Prostate gland (tissue), 2 donors: ENCODE results near the gene AGXT2. TPM values are rescaled to one million over a fixed set of nuclear protein-coding genes. Genes with fewer than 3 reads are reported as not detected.

ENCODE experiments used
- DNase-seq: peaks from one replicate; pipeline ENCODE4 v3.0.0-alpha.2; 2019; ENCODE audit warnings: low spot score
- H3K27ac ChIP-seq, 2 donors: fragments of 200-600 bp; sonication (generic); 2 replicates each; pipeline ENCODE4 v1.5.1; 2017 to 2019
- H3K27me3 ChIP-seq: fragments of 200-600 bp; sonication (generic); replicated peaks from 2 replicates; pipeline ENCODE4 v1.5.1; 2019; ENCODE audit not compliant: insufficient read depth
- H3K36me3 ChIP-seq, 2 donors: fragments of 200-600 bp; sonication (generic); 1 replicate in 1 of 2; 2 replicates in 1 of 2; pipeline versions ENCODE4 v1.5.1 to v1.8.1; 2017 to 2019
- H3K4me1 ChIP-seq: fragments of 200-600 bp; sonication (generic); replicated peaks from 2 replicates; pipeline ENCODE4 v1.5.1; 2019
- H3K4me3 ChIP-seq, 2 donors: fragments of 200-600 bp; sonication (generic); 2 replicates each; pipeline ENCODE4 v1.5.1; 2017 to 2019
- H3K9me3 ChIP-seq: fragments of 200-600 bp; sonication (generic); 2 replicates; pipeline ENCODE4 v1.5.1; 2017
- CTCF ChIP-seq, 4 experiments: fragments of 200-600 bp in 2 of 4; fragments of 450-650 bp in 2 of 4; sonication (generic) in 2 of 4; IDR thresholded peaks; 1 replicate in 3 of 4; 2 replicates in 1 of 4; pipeline ENCODE4 v1.5.1; 2016 to 2019; ENCODE audit warnings: antibody characterized with exemption in 4 of 4, mild to moderate bottlenecking in 2 of 4, moderate library complexity in 2 of 4
- POLR2A ChIP-seq: fragments of 450-650 bp; IDR thresholded peaks from one replicate; pipeline ENCODE4 v1.6.1; 2016; ENCODE audit warnings: antibody characterized with exemption, mild to moderate bottlenecking
- POLR2AphosphoS5 ChIP-seq: sonication (generic); formaldehyde crosslinking; IDR thresholded peaks from one replicate; pipeline ENCODE4 v1.6.1; 2017; ENCODE audit warnings: antibody characterized with exemption
- WGBS: methylation state at CpG from one replicate; pipeline ENCODE4 v1.1.5; 2018; 5-methylcytosine and 5-hydroxymethylcytosine counted together
- intact Hi-C: fragments of 100-400 bp; cut with DNase I; formaldehyde crosslinking; loops from one replicate; pipeline ENCODE4 v1.14.2; 2022
- total RNA-seq, 2 donors: library from RNA; depleted of rRNA; stranded (reverse); fragments of >200 nt; gene quantifications; one replicate each; pipeline ENCODE4 v1.1.0, GENCODE V29; 2016

Gene AGXT2, protein sequence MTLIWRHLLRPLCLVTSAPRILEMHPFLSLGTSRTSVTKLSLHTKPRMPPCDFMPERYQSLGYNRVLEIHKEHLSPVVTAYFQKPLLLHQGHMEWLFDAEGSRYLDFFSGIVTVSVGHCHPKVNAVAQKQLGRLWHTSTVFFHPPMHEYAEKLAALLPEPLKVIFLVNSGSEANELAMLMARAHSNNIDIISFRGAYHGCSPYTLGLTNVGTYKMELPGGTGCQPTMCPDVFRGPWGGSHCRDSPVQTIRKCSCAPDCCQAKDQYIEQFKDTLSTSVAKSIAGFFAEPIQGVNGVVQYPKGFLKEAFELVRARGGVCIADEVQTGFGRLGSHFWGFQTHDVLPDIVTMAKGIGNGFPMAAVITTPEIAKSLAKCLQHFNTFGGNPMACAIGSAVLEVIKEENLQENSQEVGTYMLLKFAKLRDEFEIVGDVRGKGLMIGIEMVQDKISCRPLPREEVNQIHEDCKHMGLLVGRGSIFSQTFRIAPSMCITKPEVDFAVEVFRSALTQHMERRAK
- not detected for total RNA-seq

DNA sequence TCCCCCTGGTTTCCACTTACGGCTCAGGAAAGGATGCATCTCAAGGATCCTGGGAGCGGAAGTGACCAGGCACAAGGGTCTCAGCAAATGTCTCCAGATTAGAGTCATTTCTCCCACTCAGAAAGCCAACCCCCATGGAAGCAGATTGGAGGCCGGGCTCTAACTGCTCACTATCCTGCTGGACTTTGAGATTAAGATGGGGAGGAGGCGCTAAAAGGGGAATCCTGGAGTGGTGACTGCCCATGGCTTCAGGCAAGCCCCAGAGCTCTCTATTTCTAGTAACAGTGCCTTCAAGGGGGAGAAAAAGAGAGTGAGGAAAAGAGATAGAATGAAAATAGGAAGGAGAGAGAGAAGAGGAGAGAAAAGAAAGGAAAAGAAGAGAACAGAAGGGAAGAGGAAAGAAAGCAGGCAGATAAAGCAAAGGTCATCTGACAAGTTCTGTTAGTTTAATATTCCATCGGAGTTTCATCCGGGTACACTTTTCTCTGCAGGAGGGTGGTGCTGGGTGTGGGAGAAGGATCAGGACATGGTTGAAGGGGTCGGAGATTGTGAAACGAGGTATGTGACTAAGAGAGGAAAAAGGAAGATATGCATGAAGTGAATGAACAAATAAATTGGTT, at the start of gene AGXT2:
AGXT2 (minus strand) TSS at position 165 of the 620 bp plus-strand sequence; CDS start at position 108, 57 bp downstream.
- Histone ChIP-seq H3K4me3 (no peak within 1 kb of the TSS), H3K36me3 (no peaks in the 10 kb centered on the region), H3K27ac (no peak within 1 kb of the TSS), H3K4me1 (no peaks in the 10 kb centered on the region), H3K27me3 (no peaks in the 10 kb centered on the region), H3K9me3 (no peaks in the 10 kb centered on the region)
- DNase-seq = no peak
- intact Hi-C loops = no loop called here
- TF ChIP-seq CTCF (IDR thresholded peaks at IDR 0.05) = no peak
- TF ChIP-seq POLR2AphosphoS5 = no peak
- TF ChIP-seq POLR2A = no peak
- WGBS = 81% methylated on average over 8 of the region's 8 CpGs

DNA sequence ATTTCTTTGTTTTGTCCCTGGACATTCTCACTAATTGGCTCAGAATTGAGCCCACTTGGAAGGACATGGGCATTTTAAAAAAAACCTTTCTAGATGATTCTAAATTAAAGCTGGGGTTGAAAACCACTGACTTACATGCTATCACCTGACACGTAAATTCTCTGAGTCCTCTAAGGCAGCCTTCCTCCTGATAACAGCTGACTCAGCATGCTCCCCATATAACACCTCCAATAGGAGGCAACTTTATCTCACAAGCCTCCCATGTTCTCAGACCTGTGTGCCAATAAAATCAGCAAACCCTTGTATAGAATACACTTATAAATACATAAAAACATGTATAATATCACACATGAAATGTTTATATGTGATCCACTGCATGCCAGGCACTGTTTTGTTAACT, 49.2 kb upstream of the AGXT2 start:
- intact Hi-C loops = loop anchor here (10.0 kb wide), 1 partner anchor 108 kb away; no protein-coding TSS in a partner anchor
- no peaks in the 10 kb centered on the region for H3K27me3 ChIP-seq
- H3K27ac ChIP-seq = no peak overlapping the region
- no peaks in the 10 kb centered on the region for H3K9me3 ChIP-seq
- TF ChIP-seq CTCF (IDR thresholded peaks at IDR 0.05) (no peak), POLR2AphosphoS5 (no peak), POLR2A (no peak)
- H3K4me1 ChIP-seq = no peaks in the 10 kb centered on the region
- H3K4me3 ChIP-seq = no peak overlapping the region
- no peaks in the 10 kb centered on the region for H3K36me3 ChIP-seq
- DNase-seq = no peak
- WGBS = 90% methylated on average over 1 of the region's 1 CpG

DNA sequence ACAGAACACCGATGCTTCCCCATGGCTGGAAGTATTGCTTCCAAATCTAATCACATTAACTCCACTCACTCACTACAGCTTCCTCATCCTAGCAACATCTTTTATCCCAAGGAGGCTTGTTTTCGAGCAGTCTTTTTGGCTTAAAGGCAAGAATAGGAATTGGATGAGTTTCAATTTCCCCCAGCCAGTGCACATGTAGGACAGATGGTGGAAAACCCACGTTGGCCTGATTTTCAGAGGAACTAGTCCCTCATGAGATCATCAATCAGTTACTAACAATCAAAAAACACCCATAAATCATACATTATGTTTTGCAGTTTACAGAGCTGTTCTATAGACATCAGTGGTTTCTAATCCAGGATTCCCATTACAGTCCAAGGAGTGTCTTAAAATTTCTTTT, 48.5 kb upstream of the AGXT2 start:
- Histone ChIP-seq H3K27me3 (no peaks in the 10 kb centered on the region), H3K4me1 (no peaks in the 10 kb centered on the region), H3K36me3 (no peaks in the 10 kb centered on the region), H3K9me3 (no peaks in the 10 kb centered on the region), H3K4me3 (no peak overlapping the region), H3K27ac (no peak overlapping the region)
- intact Hi-C loops = loop anchor here (10.0 kb wide), 1 partner anchor 109 kb away; no protein-coding TSS in a partner anchor
- TF ChIP-seq POLR2AphosphoS5 = no peak
- TF ChIP-seq CTCF (IDR thresholded peaks at IDR 0.05) = no peak
- TF ChIP-seq POLR2A = no peak
- 49% methylated on average over 3 of the region's 3 CpGs for WGBS
- DNase-seq = no peak

- Histone ChIP-seq H3K9me3 (no peaks in the 10 kb centered on the region), H3K4me3 (no peak overlapping the region), H3K4me1 (no peaks in the 10 kb centered on the region), H3K27me3 (no peaks in the 10 kb centered on the region), H3K36me3 (no peaks in the 10 kb centered on the region), H3K27ac (no peak overlapping the region)
- no peak for TF ChIP-seq POLR2AphosphoS5
- no peak for TF ChIP-seq CTCF (IDR thresholded peaks at IDR 0.05)
- TF ChIP-seq POLR2A = no peak
- no peak for DNase-seq
- intact Hi-C loops = loop anchor here (10.0 kb wide), 1 partner anchor 109 kb away; no protein-coding TSS in a partner anchor
- 85% methylated on average over 3 of the region's 3 CpGs for WGBS
These were observed 47.6 kb upstream of the AGXT2 start for GRCh38 chr5:35095366-35095765.
